WTC11 (cell line): ENCODE results near the gene SMG9. TPM values are rescaled to one million over a fixed set of nuclear protein-coding genes. Genes with fewer than 3 reads are reported as not detected.

Experiments used
- AFF4 ChIP-seq: sonication (generic); formaldehyde crosslinking; IDR thresholded peaks from 2 replicates; pipeline ENCODE4 v1.8.1; 2023; ENCODE audit warnings: mild to moderate bottlenecking, missing genetic modification reagents, borderline replicate concordance
- ATF6 ChIP-seq: sonication (generic); formaldehyde crosslinking; IDR thresholded peaks from 2 replicates; pipeline ENCODE4 v1.8.1; 2023; ENCODE audit warnings: mild to moderate bottlenecking, missing genetic modification reagents
- E2F1 ChIP-seq: sonication (generic); formaldehyde crosslinking; IDR thresholded peaks from 2 replicates; pipeline ENCODE4 v1.8.0; 2022; ENCODE audit warnings: mild to moderate bottlenecking, missing genetic modification reagents
- E2F4 ChIP-seq: sonication (generic); formaldehyde crosslinking; IDR thresholded peaks from 2 replicates; pipeline ENCODE4 v1.8.1; 2022; ENCODE audit warnings: low read depth, mild to moderate bottlenecking, moderate library complexity, missing genetic modification reagents, borderline replicate concordance
- GRHL2 ChIP-seq: fragments of 250-450 bp; sonication (Bioruptor Pico); IDR thresholded peaks from 2 replicates; pipeline ENCODE4 v1.8.0; 2022; ENCODE audit warnings: mild to moderate bottlenecking, moderate library complexity; ENCODE audit not compliant: insufficient replicate concordance, severe bottlenecking
- GTF2I ChIP-seq: fragments of 250-450 bp; sonication (Bioruptor Pico); conservative IDR thresholded peaks from 2 replicates; pipeline ENCODE4 v1.4.0; 2021; ENCODE audit warnings: mild to moderate bottlenecking
- HMGXB4 ChIP-seq: sonication (generic); formaldehyde crosslinking; IDR thresholded peaks from 2 replicates; pipeline ENCODE4 v1.8.1; 2023; ENCODE audit warnings: mild to moderate bottlenecking, moderate library complexity, missing genetic modification reagents
- KAT7 ChIP-seq: sonication (generic); formaldehyde crosslinking; IDR thresholded peaks from 2 replicates; pipeline ENCODE4 v1.8.1; 2023; ENCODE audit warnings: missing genetic modification reagents, mild to moderate bottlenecking, borderline replicate concordance
- MYBL2 ChIP-seq: sonication (generic); formaldehyde crosslinking; IDR thresholded peaks from 2 replicates; pipeline ENCODE4 v1.8.1; 2023; ENCODE audit warnings: mild to moderate bottlenecking, moderate library complexity, missing genetic modification reagents
- NFE2L1 ChIP-seq: sonication (generic); formaldehyde crosslinking; IDR thresholded peaks from 2 replicates; pipeline ENCODE4 v1.8.1; 2023; ENCODE audit warnings: missing genetic modification reagents
- NR2C2 ChIP-seq: sonication (generic); formaldehyde crosslinking; IDR thresholded peaks from 2 replicates; pipeline ENCODE4 v1.8.0; 2022; ENCODE audit warnings: mild to moderate bottlenecking, missing genetic modification reagents
- NR3C1 ChIP-seq: sonication (generic); formaldehyde crosslinking; conservative IDR thresholded peaks from 2 replicates; pipeline ENCODE4 v1.8.1; 2023; ENCODE audit warnings: low read depth, mild to moderate bottlenecking, missing genetic modification reagents
- SMAD3 ChIP-seq: sonication (generic); formaldehyde crosslinking; IDR thresholded peaks from 2 replicates; pipeline ENCODE4 v1.8.0; 2022; ENCODE audit warnings: missing genetic modification reagents, mild to moderate bottlenecking, borderline replicate concordance
- SP1 ChIP-seq: sonication (generic); formaldehyde crosslinking; conservative IDR thresholded peaks from 2 replicates; pipeline ENCODE4 v1.8.1; 2022; ENCODE audit warnings: missing genetic modification reagents
- TP53 ChIP-seq: sonication (generic); formaldehyde crosslinking; IDR thresholded peaks from 2 replicates; pipeline ENCODE4 v1.8.1; 2023; ENCODE audit warnings: mild to moderate bottlenecking, missing genetic modification reagents
- USF2 ChIP-seq: sonication (generic); formaldehyde crosslinking; IDR thresholded peaks from 2 replicates; pipeline ENCODE4 v1.8.1; 2023; ENCODE audit warnings: mild to moderate bottlenecking, missing genetic modification reagents, moderate library complexity
- ZBTB43 ChIP-seq: sonication (generic); formaldehyde crosslinking; IDR thresholded peaks from 2 replicates; pipeline ENCODE4 v1.8.1; 2023; ENCODE audit warnings: mild to moderate bottlenecking, missing genetic modification reagents
- ZMAT4 ChIP-seq: fragments of 250-450 bp; sonication (Bioruptor Pico); IDR thresholded peaks from 2 replicates; pipeline ENCODE4 v1.9.0; 2021; ENCODE audit warnings: mild to moderate bottlenecking
- ZNF263 ChIP-seq: sonication (generic); formaldehyde crosslinking; IDR thresholded peaks from 2 replicates; pipeline ENCODE4 v1.8.1; 2022; ENCODE audit warnings: low read depth, mild to moderate bottlenecking, moderate library complexity, missing genetic modification reagents
- ZNF423 ChIP-seq: fragments of 250-450 bp; sonication (Bioruptor Pico); IDR thresholded peaks from 2 replicates; pipeline ENCODE4 v2.1.2; 2022; ENCODE audit warnings: mild to moderate bottlenecking, moderate library complexity
- ZNF425 ChIP-seq: fragments of 250-450 bp; sonication (Bioruptor Pico); conservative IDR thresholded peaks from 2 replicates; pipeline ENCODE4 v1.9.0; 2021; ENCODE audit warnings: mild to moderate bottlenecking
- ZNF671 ChIP-seq: fragments of 250-450 bp; sonication (Bioruptor Pico); IDR thresholded peaks from 2 replicates; pipeline ENCODE4 v1.8.0; 2021; ENCODE audit warnings: mild to moderate bottlenecking
- ZSCAN18 ChIP-seq: fragments of 250-450 bp; sonication (Bioruptor Pico); IDR thresholded peaks from 2 replicates; pipeline ENCODE4 v2.1.2; 2022; ENCODE audit warnings: mild to moderate bottlenecking, moderate library complexity
- total RNA-seq: library from RNA; stranded (reverse); gene quantifications from 3 replicates; pipeline ENCODE4 v1.2.3, GENCODE V29; 2021

The SMG9 gene
- total RNA-seq, 1 experiment from 2014 or later, result 25.7 TPM

GRCh38 chr19:43789029-43789428 is 34.3 kb upstream of the SMG9 start (continued):
- TF ChIP-seq KAT7 (CRISPR knock-in tag), result no peak
- no peak for TF ChIP-seq AFF4 (CRISPR knock-in tag)
- TF ChIP-seq SMAD3 (CRISPR knock-in tag), result peak; percentile 39; the same call in 1 of the 2 replicates
- no peak for TF ChIP-seq SP1
- no peak for TF ChIP-seq ATF6 (CRISPR knock-in tag)
- no peak for TF ChIP-seq ZNF425
- TF ChIP-seq ZMAT4, result no peak
- TF ChIP-seq E2F1 (CRISPR knock-in tag), result peak; percentile 88
- no peak for TF ChIP-seq USF2 (CRISPR knock-in tag)
- TF ChIP-seq ZNF671 (CRISPR knock-in tag), result no peak
- TF ChIP-seq NFE2L1, result peak; percentile 73
- TF ChIP-seq ZNF423, result no peak
- TF ChIP-seq MYBL2, result no peak
- no peak for TF ChIP-seq ZNF263 (CRISPR knock-in tag)
- TF ChIP-seq NR2C2 (CRISPR knock-in tag), result 0 out of 2 replicates have a peak, but pooled peaks have one; percentile 67
- TF ChIP-seq GTF2I (CRISPR knock-in tag), result no peak
- peak; percentile 64; the same call in 1 of the 2 replicates for TF ChIP-seq E2F4 (CRISPR knock-in tag)
- TF ChIP-seq GRHL2, result no peak
- TF ChIP-seq HMGXB4 (CRISPR knock-in tag), result no peak
- TF ChIP-seq NR3C1, result no peak
- TF ChIP-seq TP53 (CRISPR knock-in tag), result no peak
- no peak; the same call in 1 of the 2 replicates for TF ChIP-seq ZBTB43 (CRISPR knock-in tag)
- TF ChIP-seq ZSCAN18 (CRISPR knock-in tag), result no peak
